SK-N-SH (cell line): ENCODE measurements around the gene TTC23. TPM values are rescaled to one million over a fixed set of nuclear protein-coding genes. Genes with fewer than 3 reads are reported as not detected.

Experiments used
- CTCF ChIA-PET: fragments of 300-600, 350-600 bp; formaldehyde crosslinking; extraction: SDS; loops from one replicate; lab custom pipeline; 2021; lab: Yijun Ruan, JAX
- POLR2A ChIA-PET: fragments of 350-600 bp; sonication (Branson Sonifier 250); formaldehyde crosslinking; extraction: SDS; loops from one replicate; lab custom pipeline; 2020; ENCODE audit warnings: antibody characterized with exemption, inconsistent platforms; lab: Yijun Ruan, JAX
- DNase-seq: peaks from one replicate; pipeline ENCODE4 v3.0.0; 2012
- H2AFZ ChIP-seq: fragments of 200-600 bp; sonication (generic); 2 replicates; pipeline ENCODE4 v1.8.1; 2016; ENCODE audit warnings: antibody characterized with exemption, mild to moderate bottlenecking, low read depth
- H3F3A ChIP-seq: fragments of 200-600 bp; sonication (generic); replicated peaks from 2 replicates; pipeline ENCODE3; 2016; ENCODE audit warnings: antibody characterized with exemption, mild to moderate bottlenecking; ENCODE audit not compliant: insufficient read depth
- H3K27ac ChIP-seq, 2 experiments: fragments of 200-500 bp in 1 of 2; fragments of 200-600 bp in 1 of 2; sonication (Bioruptor generic) in 1 of 2; sonication (generic), shearing (Covaris generic) in 1 of 2; 2 replicates each; pipeline versions ENCODE4 v1.5.1 to v1.6.1; 2014 to 2016; ENCODE audit warnings: low read depth in 2 of 2, inconsistent platforms in 1 of 2, low read length in 1 of 2, mild to moderate bottlenecking in 1 of 2, mixed read lengths in 1 of 2
- H3K27me3 ChIP-seq: fragments of 200-600 bp; sonication (generic), shearing (Covaris generic); 2 replicates; pipeline ENCODE4 v1.6.1; 2016; ENCODE audit warnings: mixed run types; ENCODE audit not compliant: insufficient read depth
- H3K36me3 ChIP-seq, 2 experiments: fragments of 200-500 bp in 1 of 2; fragments of 200-600 bp in 1 of 2; sonication (Bioruptor generic) in 1 of 2; sonication (generic) in 1 of 2; replicated peaks in 1 of 2; 2 replicates each; pipeline versions ENCODE3 to v1.5.1; 2014 to 2016; ENCODE audit warnings: low read length in 1 of 2, mild to moderate bottlenecking in 1 of 2; ENCODE audit not compliant: insufficient read depth in 2 of 2, control insufficient read depth in 1 of 2
- H3K4me1 ChIP-seq, 2 experiments: fragments of 200-500 bp in 1 of 2; fragments of 200-600 bp in 1 of 2; sonication (Bioruptor generic) in 1 of 2; sonication (generic), shearing (Covaris generic) in 1 of 2; 2 replicates each; pipeline versions ENCODE4 v1.5.1 to v1.6.1; 2014 to 2016; ENCODE audit warnings: low read depth in 1 of 2, low read length in 1 of 2, mixed run types in 1 of 2; ENCODE audit not compliant: insufficient read depth in 2 of 2, control insufficient read depth in 1 of 2
- H3K4me2 ChIP-seq: fragments of 200-600 bp; sonication (generic), shearing (Covaris generic); 2 replicates; pipeline ENCODE4 v1.6.1; 2017; ENCODE audit warnings: mixed run types
- H3K4me3 ChIP-seq, 2 experiments: fragments of 200-500 bp in 1 of 2; fragments of 200-600 bp in 1 of 2; sonication (Bioruptor generic) in 1 of 2; sonication (generic), shearing (Covaris generic) in 1 of 2; 2 replicates each; pipeline versions ENCODE4 v1.5.1 to v1.8.1; 2014 to 2016; ENCODE audit warnings: low read depth in 2 of 2, inconsistent platforms in 1 of 2, low read length in 1 of 2, mild to moderate bottlenecking in 1 of 2, mixed read lengths in 1 of 2, moderate library complexity in 1 of 2
- H3K79me2 ChIP-seq: fragments of 200-600 bp; sonication (generic); 2 replicates; pipeline ENCODE4 v1.8.1; 2017; ENCODE audit warnings: mild to moderate bottlenecking; ENCODE audit not compliant: insufficient read depth
- H3K9ac ChIP-seq: fragments of 200-600 bp; sonication (generic); 2 replicates; pipeline ENCODE4 v1.6.1; 2017; ENCODE audit warnings: mixed run types
- H3K9me2 ChIP-seq: fragments of 200-600 bp; sonication (generic); 2 replicates; pipeline ENCODE4 v1.6.1; 2017; ENCODE audit warnings: mixed run types
- H3K9me3 ChIP-seq: fragments of 200-600 bp; sonication (generic); 2 replicates; pipeline ENCODE4 v1.6.1; 2017; ENCODE audit warnings: mixed run types, mild to moderate bottlenecking, moderate library complexity
- H4K20me1 ChIP-seq: fragments of 200-600 bp; sonication (generic); 2 replicates; pipeline ENCODE4 v1.6.1; 2017; ENCODE audit warnings: mild to moderate bottlenecking, mixed run types; ENCODE audit not compliant: insufficient read depth
- FOSL2 ChIP-seq: IDR thresholded peaks from 2 replicates; pipeline ENCODE4 v1.4.0; 2012; ENCODE audit warnings: low read depth, mild to moderate bottlenecking, moderate library complexity, borderline replicate concordance
- FOXJ3 ChIP-seq: sonication (generic); formaldehyde crosslinking; IDR thresholded peaks from 2 replicates; pipeline ENCODE4 v1.5.1; 2020; ENCODE audit warnings: mild to moderate bottlenecking, missing genetic modification reagents
- GATA2 ChIP-seq: sonication (generic); formaldehyde crosslinking; IDR thresholded peaks from 2 replicates; pipeline ENCODE4 v1.5.0; 2020; ENCODE audit warnings: mild to moderate bottlenecking, missing genetic modification reagents
- IRF3 ChIP-seq: fragments of 150-350 bp; IDR thresholded peaks from 2 replicates; pipeline ENCODE4 v1.6.1; 2016; ENCODE audit warnings: mild to moderate bottlenecking, low read depth, low read length
- MEF2A ChIP-seq: IDR thresholded peaks from 2 replicates; pipeline ENCODE4 v1.4.0; 2012; ENCODE audit warnings: low read depth, borderline replicate concordance
- NFIC ChIP-seq: IDR thresholded peaks from 2 replicates; pipeline ENCODE4 v1.4.0; 2012; ENCODE audit warnings: borderline replicate concordance
- POLR2AphosphoS5 ChIP-seq: IDR thresholded peaks from 2 replicates; pipeline ENCODE4 v1.6.1; 2012; ENCODE audit warnings: low read depth, low read length
- RCOR1 ChIP-seq: fragments of 150-350 bp; IDR thresholded peaks from 2 replicates; pipeline ENCODE4 v1.6.1; 2017; ENCODE audit warnings: antibody characterized with exemption, low read length
- RFX5 ChIP-seq: IDR thresholded peaks from 2 replicates; pipeline ENCODE4 v1.6.1; 2012; ENCODE audit warnings: mild to moderate bottlenecking, improper control_type of control experiment, low read length
- SIN3A ChIP-seq: IDR thresholded peaks from 2 replicates; pipeline ENCODE4 v1.6.1; 2012; ENCODE audit warnings: low read depth, mild to moderate bottlenecking, low read length, moderate library complexity, borderline replicate concordance
- TCF12 ChIP-seq: IDR thresholded peaks from 2 replicates; pipeline ENCODE4 v1.4.0; 2012
- TEAD4 ChIP-seq: IDR thresholded peaks from 2 replicates; pipeline ENCODE4 v1.4.0; 2012; ENCODE audit warnings: mild to moderate bottlenecking, borderline replicate concordance; ENCODE audit not compliant: insufficient read depth
- USF2 ChIP-seq: fragments of 150-350 bp; IDR thresholded peaks from 2 replicates; pipeline ENCODE4 v1.6.1; 2017; ENCODE audit warnings: antibody characterized with exemption, low read length, low read depth, borderline replicate concordance
- YY1 ChIP-seq: IDR thresholded peaks from 2 replicates; pipeline ENCODE4 v1.4.0; 2012; ENCODE audit warnings: low read depth, mild to moderate bottlenecking
- WGBS: methylation state at CpG from one replicate; pipeline ENCODE4 v1.1.6; 2017; ENCODE audit warnings: low lambda C conversion rate; 5-methylcytosine and 5-hydroxymethylcytosine counted together
- polyA plus RNA-seq, 3 experiments: library from polyadenylated mRNA; depleted of rRNA; stranded (reverse); fragments of >200 nt; gene quantifications; 2 replicates each; pipeline ENCODE4 v1.2.3, GENCODE V29; 2012
- TF ChIP-seq, protein P1 (sequence below): IDR thresholded peaks from 2 replicates; pipeline ENCODE4 v1.4.0; 2012; ENCODE audit warnings: low read depth
- TF ChIP-seq, protein P2 (sequence below): IDR thresholded peaks from 2 replicates; pipeline ENCODE4 v1.4.0; 2012; ENCODE audit warnings: low read depth, borderline replicate concordance
- TF ChIP-seq, protein P3 (sequence below): fragments of 200-600 bp; sonication (generic); IDR thresholded peaks from 2 replicates; pipeline ENCODE4 v1.6.1; 2017; ENCODE audit warnings: antibody characterized with exemption, mild to moderate bottlenecking, moderate library complexity

Gene TTC23
- polyA plus RNA-seq, 1 of the 3 experiments (the other 2 are of a cell fraction): 0.79 TPM

- ChIA-PET POLR2A (no interaction called here), CTCF (interaction anchor here (1.0 kb wide), 1 partner anchor 9 kb away, joined by 4 read pairs; no protein-coding TSS in a partner anchor)
- Histone ChIP-seq H3K36me3 (peaks cover 0 to 21% of the 10 kb centered on the region in 2 experiments), H3K27ac (no peak overlapping the region), H3K9me2 (no peaks in the 10 kb centered on the region), H3K79me2 (no peaks in the 10 kb centered on the region; the same call in 1 of the 2 replicates), H3K9ac (no peak overlapping the region), H2AFZ (no peak overlapping the region), H3K4me2 (no peak overlapping the region), H3K27me3 (no peaks in the 10 kb centered on the region), H4K20me1 (no peaks in the 10 kb centered on the region), H3F3A (peaks cover 6% of the 10 kb centered on the region), H3K9me3 (no peaks in the 10 kb centered on the region), H3K4me3 (no peak overlapping the region), H3K4me1 (peaks cover 0 to 7% of the 10 kb centered on the region in 2 experiments; a peak in 1 of 4 replicates)
- TF ChIP-seq USF2 (no peak), IRF3 (no peak), POLR2AphosphoS5 (no peak), YY1 (no peak), MEF2A (no peak), RFX5 (no peak), SIN3A (no peak), FOXJ3 (no peak), NFIC (no peak), TEAD4 (no peak), TCF12 (no peak), RCOR1 (no peak), FOSL2 (no peak), GATA2 (no peak)
- TF ChIP-seq, protein P1, sequence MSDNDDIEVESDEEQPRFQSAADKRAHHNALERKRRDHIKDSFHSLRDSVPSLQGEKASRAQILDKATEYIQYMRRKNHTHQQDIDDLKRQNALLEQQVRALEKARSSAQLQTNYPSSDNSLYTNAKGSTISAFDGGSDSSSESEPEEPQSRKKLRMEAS: no peak
- TF ChIP-seq, protein P2, sequence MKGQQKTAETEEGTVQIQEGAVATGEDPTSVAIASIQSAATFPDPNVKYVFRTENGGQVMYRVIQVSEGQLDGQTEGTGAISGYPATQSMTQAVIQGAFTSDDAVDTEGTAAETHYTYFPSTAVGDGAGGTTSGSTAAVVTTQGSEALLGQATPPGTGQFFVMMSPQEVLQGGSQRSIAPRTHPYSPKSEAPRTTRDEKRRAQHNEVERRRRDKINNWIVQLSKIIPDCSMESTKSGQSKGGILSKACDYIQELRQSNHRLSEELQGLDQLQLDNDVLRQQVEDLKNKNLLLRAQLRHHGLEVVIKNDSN: no peak
- TF ChIP-seq, protein P3, sequence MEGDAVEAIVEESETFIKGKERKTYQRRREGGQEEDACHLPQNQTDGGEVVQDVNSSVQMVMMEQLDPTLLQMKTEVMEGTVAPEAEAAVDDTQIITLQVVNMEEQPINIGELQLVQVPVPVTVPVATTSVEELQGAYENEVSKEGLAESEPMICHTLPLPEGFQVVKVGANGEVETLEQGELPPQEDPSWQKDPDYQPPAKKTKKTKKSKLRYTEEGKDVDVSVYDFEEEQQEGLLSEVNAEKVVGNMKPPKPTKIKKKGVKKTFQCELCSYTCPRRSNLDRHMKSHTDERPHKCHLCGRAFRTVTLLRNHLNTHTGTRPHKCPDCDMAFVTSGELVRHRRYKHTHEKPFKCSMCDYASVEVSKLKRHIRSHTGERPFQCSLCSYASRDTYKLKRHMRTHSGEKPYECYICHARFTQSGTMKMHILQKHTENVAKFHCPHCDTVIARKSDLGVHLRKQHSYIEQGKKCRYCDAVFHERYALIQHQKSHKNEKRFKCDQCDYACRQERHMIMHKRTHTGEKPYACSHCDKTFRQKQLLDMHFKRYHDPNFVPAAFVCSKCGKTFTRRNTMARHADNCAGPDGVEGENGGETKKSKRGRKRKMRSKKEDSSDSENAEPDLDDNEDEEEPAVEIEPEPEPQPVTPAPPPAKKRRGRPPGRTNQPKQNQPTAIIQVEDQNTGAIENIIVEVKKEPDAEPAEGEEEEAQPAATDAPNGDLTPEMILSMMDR: no peak
- no peak for DNase-seq
- 88% methylated on average over 12 of the region's 12 CpGs for WGBS
These were observed 134.7 kb downstream of the TTC23 start for GRCh38 chr15:99114511-99115299.
